Panc1 (cell line): Measurements from ENCODE around the gene DLG5.

ENCODE experiments used
- POLR2AphosphoS5 ChIP-seq: IDR thresholded peaks from 2 replicates; pipeline ENCODE4 v1.6.1; 2012; ENCODE audit warnings: mild to moderate bottlenecking, low read depth, low read length, moderate library complexity
- TF ChIP-seq, protein P1 (sequence below): fragments of 450-650 bp; IDR thresholded peaks from 2 replicates; pipeline ENCODE4 v1.5.1; 2017; ENCODE audit warnings: mild to moderate bottlenecking

DNA sequence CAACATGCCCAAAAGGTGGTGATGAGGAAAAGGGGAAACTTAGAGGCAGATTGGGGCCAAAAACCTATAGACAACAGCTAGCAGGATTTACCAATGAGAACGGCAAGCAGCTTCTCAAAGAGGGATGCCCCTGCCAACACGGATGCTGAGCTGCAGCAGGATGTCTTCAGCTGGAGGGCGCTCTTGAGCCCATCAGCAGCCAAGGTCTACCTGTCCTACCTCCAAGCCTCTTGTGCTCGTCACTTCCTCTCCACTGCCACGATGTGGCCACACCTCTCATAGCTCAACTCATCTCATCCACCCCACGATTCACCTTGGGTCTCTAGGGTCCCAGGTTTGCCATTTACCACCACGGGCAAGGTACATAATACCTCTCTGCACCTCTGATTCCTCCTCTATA lies 36.5 kb downstream of the DLG5 start:
- TF ChIP-seq POLR2AphosphoS5 = no peak
- TF ChIP-seq, protein P1, sequence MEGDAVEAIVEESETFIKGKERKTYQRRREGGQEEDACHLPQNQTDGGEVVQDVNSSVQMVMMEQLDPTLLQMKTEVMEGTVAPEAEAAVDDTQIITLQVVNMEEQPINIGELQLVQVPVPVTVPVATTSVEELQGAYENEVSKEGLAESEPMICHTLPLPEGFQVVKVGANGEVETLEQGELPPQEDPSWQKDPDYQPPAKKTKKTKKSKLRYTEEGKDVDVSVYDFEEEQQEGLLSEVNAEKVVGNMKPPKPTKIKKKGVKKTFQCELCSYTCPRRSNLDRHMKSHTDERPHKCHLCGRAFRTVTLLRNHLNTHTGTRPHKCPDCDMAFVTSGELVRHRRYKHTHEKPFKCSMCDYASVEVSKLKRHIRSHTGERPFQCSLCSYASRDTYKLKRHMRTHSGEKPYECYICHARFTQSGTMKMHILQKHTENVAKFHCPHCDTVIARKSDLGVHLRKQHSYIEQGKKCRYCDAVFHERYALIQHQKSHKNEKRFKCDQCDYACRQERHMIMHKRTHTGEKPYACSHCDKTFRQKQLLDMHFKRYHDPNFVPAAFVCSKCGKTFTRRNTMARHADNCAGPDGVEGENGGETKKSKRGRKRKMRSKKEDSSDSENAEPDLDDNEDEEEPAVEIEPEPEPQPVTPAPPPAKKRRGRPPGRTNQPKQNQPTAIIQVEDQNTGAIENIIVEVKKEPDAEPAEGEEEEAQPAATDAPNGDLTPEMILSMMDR = no peak
